Breast epithelium (tissue), 4 donors: ENCODE data around the gene CNR1. TPM values are rescaled to one million over a fixed set of nuclear protein-coding genes. Genes with fewer than 3 reads are reported as not detected.

Source experiments
- DNase-seq, 2 donors: peaks; one replicate each; pipeline ENCODE4 v3.0.0-alpha.2; 2019; ENCODE audit warnings: low spot score in 2 of 2
- H3K27ac ChIP-seq, 2 donors: fragments of 200-600 bp; sonication (generic) in 1 of 2; one replicate each; pipeline ENCODE4 v1.5.1; 2016 to 2019; ENCODE audit warnings: mild to moderate bottlenecking in 1 of 2
- H3K27me3 ChIP-seq, 2 donors: fragments of 200-600 bp; sonication (generic) in 1 of 2; one replicate each; pipeline versions ENCODE4 v1.5.1 to v1.6.0; 2017 to 2019; ENCODE audit warnings: control low read depth in 1 of 2, mild to moderate bottlenecking in 1 of 2
- H3K36me3 ChIP-seq: fragments of 200-600 bp; one replicate; pipeline ENCODE4 v1.5.1; 2019
- H3K4me1 ChIP-seq, 2 donors: fragments of 200-600 bp; sonication (generic); one replicate each; pipeline ENCODE4 v1.5.1; 2016 to 2019; ENCODE audit warnings: control low read depth in 1 of 2
- H3K4me3 ChIP-seq, 3 donors: fragments of 200-600 bp; sonication (generic); 1 replicate in 2 of 3; 2 replicates in 1 of 3; pipeline ENCODE4 v1.5.1; 2016 to 2019; ENCODE audit warnings: mild to moderate bottlenecking in 3 of 3, moderate library complexity in 2 of 3
- H3K9me3 ChIP-seq, 2 donors: fragments of 200-600 bp; sonication (generic) in 1 of 2; one replicate each; pipeline ENCODE4 v1.5.1; 2016 to 2019; ENCODE audit warnings: control low read depth in 1 of 2
- POLR2A ChIP-seq: fragments of 450-650 bp; IDR thresholded peaks from one replicate; pipeline ENCODE4 v1.6.1; 2016; ENCODE audit warnings: antibody characterized with exemption, mild to moderate bottlenecking, moderate library complexity
- POLR2AphosphoS5 ChIP-seq, 3 donors: sonication (generic); formaldehyde crosslinking; IDR thresholded peaks; one replicate each; pipeline ENCODE4 v1.6.1; 2017; ENCODE audit warnings: antibody characterized with exemption in 3 of 3
- intact Hi-C: fragments of 100-400 bp; cut with DNase I; formaldehyde crosslinking; loops from one replicate; pipeline ENCODE4 v1.15.1; 2023; ENCODE audit warnings: low total_unique reads
- total RNA-seq, 3 donors: library from RNA; depleted of rRNA; stranded (reverse); fragments of >200 nt; gene quantifications; one replicate each; pipeline ENCODE4 v1.1.0, GENCODE V29; 2016
- TF ChIP-seq, protein P1 (sequence below), 3 donors: fragments of 450-650 bp; IDR thresholded peaks; one replicate each; pipeline ENCODE4 v1.5.1; 2016 to 2017; ENCODE audit warnings: antibody characterized with exemption in 3 of 3, mild to moderate bottlenecking in 3 of 3, moderate library complexity in 3 of 3

Gene CNR1
- total RNA-seq, 3 donors from 2014 or later, result 9.4 to 34.2 (median 30.2) TPM

DNA sequence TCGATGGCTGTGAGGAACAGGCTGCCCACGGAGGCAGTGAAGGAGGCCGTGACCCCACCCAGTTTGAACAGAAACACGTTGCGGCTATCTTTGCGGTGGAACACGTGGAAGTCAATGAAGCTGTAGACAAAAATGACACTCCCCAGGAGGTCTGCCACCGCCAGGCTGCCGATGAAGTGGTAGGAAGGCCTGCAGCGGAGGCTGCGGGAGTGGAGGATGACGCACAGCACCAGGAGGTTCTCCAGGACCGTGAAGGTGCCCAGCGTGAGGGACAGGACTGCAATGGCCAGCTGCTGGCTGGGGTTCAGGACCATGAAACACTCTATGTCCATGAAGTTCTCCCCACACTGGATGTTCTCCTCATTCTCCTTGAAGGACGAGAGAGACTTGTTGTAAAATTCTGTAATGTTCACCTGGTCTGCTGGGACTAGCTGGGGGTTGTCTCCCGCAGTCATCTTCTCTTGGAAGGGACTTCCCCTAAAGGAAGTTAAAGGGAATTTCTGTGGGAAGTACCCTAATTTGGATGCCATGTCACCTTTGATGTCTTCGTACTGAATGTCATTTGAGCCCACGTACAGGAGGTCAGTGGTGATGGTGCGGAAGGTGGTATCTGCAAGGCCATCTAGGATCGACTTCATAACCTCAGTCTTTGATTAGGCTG lies 21.4 kb downstream of the CNR1 start:
- DNase-seq, result no peak
- intact Hi-C loops, result no loop called here
- no peak overlapping the region for H3K27ac ChIP-seq
- no peaks in the 10 kb centered on the region for H3K4me1 ChIP-seq
- no peaks in the 10 kb centered on the region for H3K36me3 ChIP-seq
- no peaks in the 10 kb centered on the region for H3K9me3 ChIP-seq
- TF ChIP-seq POLR2AphosphoS5 (IDR thresholded peaks at IDR 0.05), result no peak
- TF ChIP-seq, protein P1, sequence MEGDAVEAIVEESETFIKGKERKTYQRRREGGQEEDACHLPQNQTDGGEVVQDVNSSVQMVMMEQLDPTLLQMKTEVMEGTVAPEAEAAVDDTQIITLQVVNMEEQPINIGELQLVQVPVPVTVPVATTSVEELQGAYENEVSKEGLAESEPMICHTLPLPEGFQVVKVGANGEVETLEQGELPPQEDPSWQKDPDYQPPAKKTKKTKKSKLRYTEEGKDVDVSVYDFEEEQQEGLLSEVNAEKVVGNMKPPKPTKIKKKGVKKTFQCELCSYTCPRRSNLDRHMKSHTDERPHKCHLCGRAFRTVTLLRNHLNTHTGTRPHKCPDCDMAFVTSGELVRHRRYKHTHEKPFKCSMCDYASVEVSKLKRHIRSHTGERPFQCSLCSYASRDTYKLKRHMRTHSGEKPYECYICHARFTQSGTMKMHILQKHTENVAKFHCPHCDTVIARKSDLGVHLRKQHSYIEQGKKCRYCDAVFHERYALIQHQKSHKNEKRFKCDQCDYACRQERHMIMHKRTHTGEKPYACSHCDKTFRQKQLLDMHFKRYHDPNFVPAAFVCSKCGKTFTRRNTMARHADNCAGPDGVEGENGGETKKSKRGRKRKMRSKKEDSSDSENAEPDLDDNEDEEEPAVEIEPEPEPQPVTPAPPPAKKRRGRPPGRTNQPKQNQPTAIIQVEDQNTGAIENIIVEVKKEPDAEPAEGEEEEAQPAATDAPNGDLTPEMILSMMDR (IDR thresholded peaks at IDR 0.05), result no peak
- TF ChIP-seq POLR2A, result no peak
- H3K27me3 ChIP-seq, result no peaks in the 10 kb centered on the region
- H3K4me3 ChIP-seq, result no peak overlapping the region

DNA sequence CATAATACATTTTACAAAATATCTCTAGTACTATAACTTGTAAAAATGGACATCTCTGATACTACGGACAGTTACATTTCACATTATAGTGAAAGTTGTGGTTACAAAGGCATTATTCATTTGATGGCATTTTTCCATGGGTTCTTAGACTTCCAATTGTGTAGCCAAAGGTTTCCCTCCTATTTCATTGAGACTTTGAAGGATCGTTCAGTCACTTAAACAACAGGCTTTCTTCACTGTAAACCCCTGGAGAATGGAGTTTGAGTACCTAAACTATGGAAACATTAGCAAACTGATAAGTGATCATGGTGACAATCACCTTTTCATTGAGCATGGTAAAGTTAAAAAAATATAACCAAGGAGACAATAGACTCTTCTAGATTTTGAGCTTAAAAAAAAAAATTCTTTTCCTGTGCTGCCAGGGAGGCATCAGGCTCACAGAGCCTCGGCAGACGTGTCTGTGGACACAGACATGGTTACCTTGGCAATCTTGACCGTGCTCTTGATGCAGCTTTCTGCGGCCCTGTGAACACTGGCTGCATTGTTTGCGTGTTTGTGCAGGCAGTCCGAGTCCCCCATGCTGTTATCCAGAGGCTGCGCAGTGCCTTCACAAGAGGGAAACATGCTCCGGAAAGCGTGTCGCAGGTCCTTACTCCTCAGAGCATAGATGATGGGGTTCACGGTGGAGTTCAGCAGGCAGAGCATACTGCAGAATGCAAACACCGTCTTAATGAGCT lies 22.6 kb downstream of the CNR1 start:
- H3K27ac ChIP-seq, result no peak overlapping the region
- no peaks in the 10 kb centered on the region for H3K9me3 ChIP-seq
- no peak overlapping the region for H3K4me3 ChIP-seq
- TF ChIP-seq POLR2A (no peak), POLR2AphosphoS5 (IDR thresholded peaks at IDR 0.05) (no peak)
- TF ChIP-seq, protein P1 (IDR thresholded peaks at IDR 0.05), result no peak
- intact Hi-C loops, result no loop called here
- no peak for DNase-seq
- H3K4me1 ChIP-seq, result no peaks in the 10 kb centered on the region
- no peaks in the 10 kb centered on the region for H3K36me3 ChIP-seq
- H3K27me3 ChIP-seq, result no peaks in the 10 kb centered on the region

DNA sequence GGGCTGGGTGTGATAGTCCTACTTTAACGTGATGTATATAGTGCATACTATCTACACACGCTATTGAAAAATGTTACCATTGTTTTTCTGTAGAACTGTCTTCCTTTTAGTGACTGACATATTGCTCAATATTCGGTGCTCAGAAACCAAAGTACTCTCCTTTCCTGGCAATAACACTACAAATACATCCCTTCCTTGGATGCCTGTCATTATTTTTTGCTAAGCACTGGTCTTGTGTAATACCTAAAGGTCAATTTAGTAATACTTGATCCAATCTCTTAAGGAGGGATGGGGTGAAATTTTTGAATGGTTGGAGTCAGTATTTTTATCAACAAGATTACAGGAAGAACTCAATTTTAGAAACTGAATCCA lies 23.9 kb downstream of the CNR1 start:
- intact Hi-C loops, result no loop called here
- no peaks in the 10 kb centered on the region for H3K9me3 ChIP-seq
- no peak for DNase-seq
- no peaks in the 10 kb centered on the region for H3K27me3 ChIP-seq
- no peaks in the 10 kb centered on the region for H3K4me1 ChIP-seq
- TF ChIP-seq POLR2A, result no peak
- TF ChIP-seq, protein P1 (IDR thresholded peaks at IDR 0.05), result no peak
- no peaks in the 10 kb centered on the region for H3K36me3 ChIP-seq
- no peak overlapping the region for H3K4me3 ChIP-seq
- no peak overlapping the region for H3K27ac ChIP-seq

DNA sequence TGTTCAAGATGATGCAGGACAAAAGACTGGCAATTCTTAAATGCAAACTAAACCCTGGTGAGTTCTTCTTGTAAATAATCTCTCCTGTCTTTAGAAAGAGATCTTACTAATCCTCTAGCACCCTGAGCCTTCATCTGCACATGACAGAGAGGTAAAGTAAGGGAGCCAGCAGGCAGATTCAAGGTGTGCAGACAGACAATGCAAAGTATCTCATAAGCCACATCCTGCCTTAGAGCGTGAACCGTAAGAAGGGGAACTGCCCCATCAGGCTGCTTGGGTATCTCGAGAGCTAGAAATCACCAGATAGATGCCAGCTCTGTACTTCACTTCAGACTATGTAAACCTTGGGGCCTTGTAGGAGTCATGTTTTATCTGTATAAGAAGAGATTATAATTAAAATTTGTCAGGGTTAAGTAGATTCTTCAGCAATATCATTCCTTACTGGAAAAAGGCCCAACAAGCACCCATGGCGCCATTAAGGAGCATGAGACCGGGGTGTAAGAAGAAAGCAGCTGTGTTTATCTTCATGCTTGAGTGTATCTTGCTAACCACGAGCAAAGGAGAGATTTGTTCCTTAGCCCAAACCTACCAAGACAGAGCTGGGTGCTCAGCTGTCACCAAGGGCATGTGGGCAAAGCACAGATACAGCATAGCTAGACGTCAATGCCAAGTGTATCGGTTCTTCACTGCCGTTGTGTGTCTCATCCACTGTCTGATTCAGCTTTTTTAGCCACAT lies 24.4 kb downstream of the CNR1 start:
- no peaks in the 10 kb centered on the region for H3K4me1 ChIP-seq
- H3K27ac ChIP-seq, result no peak overlapping the region
- H3K9me3 ChIP-seq, result no peaks in the 10 kb centered on the region
- intact Hi-C loops, result no loop called here
- H3K36me3 ChIP-seq, result no peaks in the 10 kb centered on the region
- no peak for TF ChIP-seq POLR2A
- no peak for TF ChIP-seq POLR2AphosphoS5 (IDR thresholded peaks at IDR 0.05)
- TF ChIP-seq, protein P1 (IDR thresholded peaks at IDR 0.05), result no peak
- no peak overlapping the region for H3K4me3 ChIP-seq
- DNase-seq, result no peak
- no peaks in the 10 kb centered on the region for H3K27me3 ChIP-seq

DNA sequence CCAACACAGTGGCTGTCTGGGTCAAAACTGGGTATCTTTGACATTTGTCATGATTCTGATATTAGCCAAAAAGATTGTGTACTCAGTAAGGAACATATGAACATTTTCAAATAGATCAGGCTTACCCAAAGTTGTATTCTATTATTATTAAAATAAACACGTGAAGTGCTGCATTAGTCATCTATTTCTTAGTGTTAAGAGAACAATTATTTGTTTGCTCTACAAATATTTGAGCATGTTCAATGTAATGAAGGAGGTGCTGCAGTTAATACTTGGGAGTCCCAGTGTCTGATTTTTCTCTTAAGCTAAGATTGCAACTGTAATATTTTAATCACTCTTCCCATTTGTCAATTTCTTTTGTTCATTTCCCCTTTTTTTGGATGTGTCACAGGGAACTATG lies 28.2 kb downstream of the CNR1 start:
- H3K27ac ChIP-seq, result no peak overlapping the region
- TF ChIP-seq, protein P1 (IDR thresholded peaks at IDR 0.05), result no peak
- no peak for TF ChIP-seq POLR2A
- TF ChIP-seq POLR2AphosphoS5 (IDR thresholded peaks at IDR 0.05), result no peak
- intact Hi-C loops, result no loop called here
- H3K4me3 ChIP-seq, result no peak overlapping the region
- no peaks in the 10 kb centered on the region for H3K4me1 ChIP-seq
- H3K36me3 ChIP-seq, result no peaks in the 10 kb centered on the region
- no peaks in the 10 kb centered on the region for H3K27me3 ChIP-seq
- DNase-seq, result no peak
- H3K9me3 ChIP-seq, result no peaks in the 10 kb centered on the region
